GM18519 (cell line): ENCODE results near the gene NBAS.
"Not testable (repeated sequence)": the region's sequence is repeated elsewhere in the genome, so short reads cannot be mapped to it uniquely, and the experiment has no call there.

ENCODE experiments used
- ATAC-seq: cut with Tn5 transposase; IDR thresholded peaks from one replicate; pipeline ENCODE4 v1.9.1; 2021; ENCODE audit warnings: mild to moderate bottlenecking, moderate library complexity; ENCODE audit not compliant: unreplicated experiment, low FRiP score

The NBAS gene

GRCh38 chr2:15432642-15433256, 128.4 kb downstream of the NBAS start:
- no peak for ATAC-seq

DNA sequence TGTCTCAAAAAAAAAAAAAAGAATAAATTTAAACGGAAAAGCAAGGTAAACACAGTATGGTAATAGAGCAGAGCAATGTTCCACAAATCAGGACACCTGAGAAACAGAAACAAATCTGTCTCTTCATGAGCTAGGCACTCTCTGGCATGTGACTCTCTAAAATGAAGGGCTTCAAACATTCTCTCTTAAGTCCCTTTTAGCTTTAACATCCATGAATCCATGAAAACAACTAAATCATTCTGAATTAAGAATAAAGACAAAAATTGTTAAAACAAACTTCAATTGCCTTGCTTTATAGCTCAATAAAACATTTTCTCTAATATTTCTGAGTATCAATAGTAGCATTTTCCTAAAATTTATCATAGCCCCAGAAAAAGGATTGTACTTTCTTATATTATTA, 132.1 kb downstream of the NBAS start:
- no peak for ATAC-seq

DNA sequence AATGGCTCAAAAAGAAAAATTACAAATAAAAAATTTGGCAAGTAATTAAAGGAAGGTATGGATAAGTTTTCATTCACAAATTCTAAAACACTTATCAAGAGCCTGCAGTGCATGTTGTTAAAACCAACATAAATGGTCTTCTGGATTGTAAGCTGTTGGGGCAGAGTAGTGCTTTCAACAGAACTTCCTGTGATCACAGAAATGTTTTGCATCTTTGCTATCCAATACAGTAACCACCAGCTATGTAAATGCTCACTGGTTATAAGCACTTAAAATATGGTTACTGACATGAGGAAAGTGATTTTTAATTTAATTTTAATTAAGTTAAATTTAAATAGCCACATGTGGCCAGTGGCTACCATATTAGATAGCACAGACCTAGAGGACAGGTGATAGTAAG, 133.1 kb downstream of the NBAS start:
- ATAC-seq: no peak

GRCh38 chr2:15426606-15427005, 134.5 kb downstream of the NBAS start:
- no peak for ATAC-seq

DNA sequence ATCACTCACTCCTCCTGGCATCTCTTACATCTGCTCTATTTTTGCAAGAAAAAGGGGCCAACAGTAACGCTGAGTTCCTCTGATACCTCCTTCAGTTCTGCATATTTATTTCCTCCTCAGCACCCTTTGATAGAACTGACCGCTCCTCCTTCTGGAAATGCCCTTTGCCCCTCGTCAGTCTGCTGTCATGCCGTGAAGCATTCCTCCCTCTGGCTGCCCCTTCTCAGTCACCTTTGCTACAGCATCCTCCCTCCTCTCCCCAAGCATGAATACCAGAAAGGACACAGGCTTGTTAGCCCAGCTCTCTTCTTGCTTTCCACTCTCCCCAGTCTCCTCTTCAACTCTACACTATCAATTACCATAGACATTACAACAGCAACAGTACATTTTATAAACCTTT, 135.4 kb downstream of the NBAS start:
- ATAC-seq: no peak

DNA sequence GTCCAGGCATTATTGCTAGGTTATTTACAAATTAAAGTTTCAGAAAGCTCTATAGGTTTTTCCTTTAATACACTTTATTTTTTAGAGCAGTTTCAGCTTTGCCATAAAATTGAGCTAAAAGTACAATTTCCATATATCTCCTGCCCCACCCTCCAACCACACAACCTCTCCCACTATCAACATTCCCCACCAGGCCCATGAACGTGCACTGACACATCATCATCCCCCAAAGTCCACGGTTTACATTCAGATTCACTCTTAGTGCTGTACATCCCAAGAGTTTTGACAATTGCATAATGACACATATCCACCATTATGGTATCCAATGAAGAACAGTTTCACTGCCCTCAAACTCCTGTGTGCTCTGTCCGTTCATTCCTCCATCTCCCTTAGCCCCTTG, 139.4 kb downstream of the NBAS start:
- ATAC-seq: no peak

DNA sequence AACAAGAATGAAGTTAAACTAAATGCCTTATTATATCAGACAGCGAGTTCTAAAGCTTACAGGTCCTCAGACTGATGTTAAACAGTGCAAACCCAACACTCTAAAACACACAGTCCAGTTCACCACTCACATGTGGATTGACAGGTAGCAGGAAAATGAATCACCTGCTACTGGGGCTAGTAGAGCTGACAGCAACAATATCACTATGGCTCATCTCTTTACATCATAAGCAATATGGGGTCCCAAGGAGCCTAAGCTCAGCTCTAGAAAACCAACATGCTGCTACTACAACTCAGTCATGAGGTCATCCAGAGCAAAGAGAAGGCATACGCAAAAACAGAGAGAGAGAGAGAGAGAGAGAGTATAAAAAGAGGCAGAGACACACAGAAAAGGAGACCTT, 145.4 kb downstream of the NBAS start:
- no peak for ATAC-seq

DNA sequence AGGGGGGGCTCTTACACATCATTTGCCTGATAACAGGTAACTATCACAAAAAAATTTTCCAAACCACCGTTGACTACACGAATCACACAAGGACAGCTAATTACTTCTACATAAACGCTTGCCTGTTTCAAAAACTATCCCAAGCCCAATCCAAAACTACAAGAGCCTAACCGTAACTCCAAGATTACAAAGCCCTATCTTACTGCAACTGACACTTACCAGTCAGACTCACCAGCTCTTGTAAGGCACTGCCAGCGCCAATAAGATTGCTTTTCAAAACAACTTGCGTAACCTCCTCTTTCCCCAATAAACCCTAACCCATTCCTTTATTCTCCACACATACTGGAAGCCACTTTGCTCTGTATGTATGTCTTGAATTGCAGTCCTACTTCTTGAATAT, 148.4 kb downstream of the NBAS start:
- ATAC-seq: no peak

DNA sequence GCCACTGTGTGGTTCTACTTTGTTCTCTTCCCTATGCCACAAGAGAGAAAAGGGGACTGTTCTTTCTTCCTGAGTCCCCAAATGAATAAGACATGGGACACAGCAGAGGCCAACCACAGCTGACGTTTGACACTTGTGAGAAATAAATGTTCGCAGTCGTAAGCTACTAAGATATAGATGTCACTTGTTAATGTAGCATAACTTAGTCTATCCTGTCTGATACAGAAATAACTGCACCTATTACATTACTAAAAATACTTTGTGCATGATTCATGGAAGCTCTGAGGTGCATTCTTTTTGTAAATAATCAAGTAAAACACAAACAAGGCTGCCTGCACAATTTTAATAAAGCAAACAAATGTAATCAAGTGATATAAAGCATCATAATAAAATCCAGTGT, 148.8 kb downstream of the NBAS start:
- no peak for ATAC-seq

DNA sequence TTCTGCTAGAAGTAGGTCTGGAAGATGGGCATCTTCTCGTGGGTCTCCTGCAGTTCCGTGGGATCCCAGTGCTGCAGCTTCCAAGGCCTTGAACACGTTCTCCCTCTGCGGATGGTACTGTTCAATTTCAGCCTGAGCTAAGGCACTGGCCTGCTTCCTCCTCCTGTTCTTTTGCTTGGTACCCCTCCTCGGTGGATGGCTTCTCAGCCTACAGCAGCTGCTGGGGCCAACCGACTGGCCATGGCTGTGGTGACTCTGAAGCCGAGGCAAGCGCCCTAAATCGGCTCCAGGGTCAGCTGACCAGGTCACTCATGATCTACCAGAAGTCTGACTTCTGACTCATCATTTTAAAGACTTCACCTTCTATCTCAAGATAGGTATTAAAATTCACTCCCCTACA, 150.2 kb downstream of the NBAS start:
- no peak for ATAC-seq

DNA sequence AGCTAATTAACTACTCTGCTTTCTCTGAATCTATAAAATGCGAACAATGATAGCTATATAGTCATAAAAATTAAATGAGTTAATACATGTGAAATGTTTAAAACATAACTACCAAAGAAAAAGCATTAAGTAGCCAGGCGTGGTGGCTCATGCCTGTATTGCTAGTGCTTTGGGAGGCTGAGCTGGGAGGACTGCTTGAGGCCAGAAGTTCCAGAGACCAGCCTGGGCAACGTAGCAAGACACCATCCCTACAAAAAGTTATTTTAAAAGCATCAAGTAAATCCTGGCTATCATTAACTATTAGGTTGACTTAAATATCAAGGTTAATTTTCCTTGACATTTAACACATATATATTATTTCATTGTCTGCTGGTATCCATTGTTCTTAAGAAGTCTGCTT, 152.4 kb downstream of the NBAS start:
- no peak for ATAC-seq

DNA sequence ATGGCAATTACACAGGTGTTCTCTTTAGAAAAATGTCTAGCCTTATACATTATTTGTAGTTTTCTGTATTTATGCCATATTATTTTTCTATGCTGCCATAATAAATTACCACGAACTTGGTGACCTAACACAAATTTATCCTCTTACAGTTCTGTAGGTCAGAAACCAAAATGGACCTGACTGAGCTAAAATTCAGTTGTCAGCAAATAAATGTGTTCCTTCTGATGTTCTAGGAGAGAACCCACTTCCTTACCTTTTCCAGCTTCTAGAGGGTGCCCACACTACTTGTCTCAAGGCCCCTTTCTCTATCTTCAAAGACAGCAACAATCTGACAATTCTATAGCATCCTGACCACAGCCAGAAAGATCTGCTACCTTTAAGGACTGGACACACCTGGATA, 153.5 kb downstream of the NBAS start:
- ATAC-seq: no peak

GRCh38 chr2:15404511-15404910, 156.6 kb downstream of the NBAS start:
- not testable (repeated sequence) for ATAC-seq

GRCh38 chr2:15400240-15400826, 160.8 kb downstream of the NBAS start:
- ATAC-seq: no peak

DNA sequence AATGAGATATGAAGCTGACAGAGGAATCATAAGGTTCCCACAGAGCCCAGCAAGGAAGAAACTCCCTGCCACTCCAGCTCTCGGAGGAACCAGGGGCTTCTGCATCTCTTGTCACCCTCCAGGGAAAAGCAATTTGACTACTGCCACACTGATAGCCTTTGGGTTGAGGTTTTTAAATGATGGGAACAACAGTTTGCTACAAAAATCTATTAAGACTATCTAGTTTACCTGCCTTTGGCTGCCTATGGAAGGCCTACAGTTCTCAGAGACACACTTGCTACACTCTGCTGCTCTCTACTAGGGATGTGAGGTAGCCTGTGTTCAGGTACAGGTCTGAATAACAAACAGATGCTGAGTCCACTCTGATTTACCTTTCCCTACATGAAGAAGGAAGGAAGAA, 161.9 kb downstream of the NBAS start:
- ATAC-seq: no peak

DNA sequence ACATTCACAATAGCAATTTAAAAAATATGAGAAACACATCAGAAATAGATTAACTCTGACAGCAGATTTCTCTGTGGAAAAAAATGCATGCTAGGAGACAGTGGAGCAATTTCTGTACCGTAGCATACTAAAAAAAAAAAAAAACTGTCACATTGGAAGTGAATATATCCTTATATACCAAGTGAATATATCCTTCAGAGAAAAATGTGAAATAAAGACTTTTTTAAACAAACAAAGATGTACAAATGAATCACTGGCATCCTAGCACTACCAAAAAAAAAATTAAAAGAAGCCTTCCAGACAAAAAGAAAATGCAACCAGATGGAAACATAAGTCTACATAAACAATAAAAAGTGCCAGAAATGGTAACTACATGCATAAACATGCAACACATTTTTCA, 169.4 kb downstream of the NBAS start:
- no peak for ATAC-seq

- ATAC-seq: no peak
These were observed 171.2 kb downstream of the NBAS start for GRCh38 chr2:15389895-15390294.

DNA sequence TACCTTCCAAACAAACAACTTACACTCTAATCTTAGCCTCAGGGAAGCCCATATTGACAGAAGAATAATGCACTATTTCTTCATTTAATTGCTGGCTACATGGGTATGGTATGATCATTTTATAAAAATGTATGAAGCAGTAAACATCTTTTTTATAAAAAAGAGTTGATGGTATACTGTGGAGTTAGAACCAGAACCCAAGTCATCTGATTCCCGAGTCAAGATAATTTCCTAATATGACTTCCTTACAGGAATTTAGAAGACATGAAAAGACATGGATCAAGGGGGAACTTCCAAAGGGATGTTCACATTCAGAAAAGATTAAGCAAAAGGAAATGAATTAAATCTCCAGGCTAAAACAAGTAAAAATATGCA, 171.8 kb downstream of the NBAS start:
- no peak for ATAC-seq

DNA sequence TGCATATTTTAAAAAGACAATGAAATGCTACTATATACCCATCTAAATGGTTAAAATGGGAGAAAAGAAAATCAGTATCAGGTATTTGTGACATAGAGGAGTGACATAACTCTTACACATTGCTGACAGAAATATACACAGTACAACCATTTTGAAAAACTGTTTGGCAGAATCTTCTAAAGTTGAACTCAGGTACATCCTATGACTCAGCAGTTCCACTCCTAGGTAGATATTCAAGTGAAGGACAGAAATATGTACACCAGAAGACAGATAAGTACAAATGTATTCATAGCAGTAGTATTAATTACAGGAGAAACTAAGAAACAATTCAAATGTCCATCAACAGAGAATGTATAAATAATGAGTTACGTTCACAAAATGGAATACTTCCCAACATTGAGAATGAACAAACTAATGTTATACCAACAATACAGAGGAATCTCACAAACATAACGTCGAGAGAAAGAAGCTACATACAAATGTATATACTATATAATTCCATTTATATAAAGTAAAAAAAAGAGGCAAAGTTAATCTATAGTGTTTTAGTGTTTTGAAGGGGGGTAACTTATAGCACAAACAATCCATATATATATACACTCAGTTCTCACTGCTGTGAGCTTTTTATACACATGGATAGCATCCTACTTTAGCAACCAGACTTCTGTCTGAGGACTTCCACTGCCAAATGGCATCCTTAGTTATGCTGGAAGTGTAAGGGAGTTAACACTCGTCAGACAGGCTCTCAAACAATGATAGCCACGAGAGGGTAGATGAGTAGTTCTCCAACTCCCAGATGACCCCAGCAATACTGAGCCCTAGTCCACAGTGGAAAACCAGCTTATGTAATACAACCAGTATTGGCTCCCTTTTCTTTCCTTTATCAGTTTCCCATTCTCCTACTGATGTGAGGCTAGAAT, 172.5 kb downstream of the NBAS start:
- no peak for ATAC-seq

DNA sequence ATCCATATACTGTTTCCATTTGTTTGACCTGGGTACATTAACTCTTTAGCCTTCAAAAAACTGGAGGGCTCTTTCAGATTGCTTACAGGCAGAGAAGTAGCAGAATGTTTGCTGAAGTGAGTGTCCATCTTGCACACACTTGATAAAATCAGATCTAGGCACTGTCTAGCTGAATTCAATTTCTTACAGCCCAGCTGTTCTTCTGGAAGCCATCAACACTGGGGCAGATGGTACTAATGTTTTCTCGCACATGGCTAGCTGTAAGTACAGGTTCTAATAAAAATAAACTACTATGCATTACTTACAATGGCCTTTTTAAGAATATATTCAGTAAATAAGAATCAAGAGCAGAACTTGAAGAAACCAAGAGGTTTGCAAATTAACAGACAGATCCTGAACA, 175.9 kb downstream of the NBAS start:
- no peak for ATAC-seq

- no peak for ATAC-seq
These were observed 177.3 kb downstream of the NBAS start for GRCh38 chr2:15383695-15384350.
